GM19043 (cell line): Measurements from ENCODE around the gene HK1.

Experiments used
- ATAC-seq: cut with Tn5 transposase; IDR thresholded peaks from one replicate; pipeline ENCODE4 v1.9.1; 2021; ENCODE audit warnings: low read depth; ENCODE audit not compliant: unreplicated experiment

HK1 gene

GRCh38 chr10:69343905-69344304 is 65.6 kb downstream of the HK1 start:
- no peak for ATAC-seq

GRCh38 chr10:69344591-69345252 is 66.4 kb downstream of the HK1 start:
- ATAC-seq: peak; percentile 74

GRCh38 chr10:69345402-69345801 is 67.1 kb downstream of the HK1 start:
- no peak for ATAC-seq

DNA sequence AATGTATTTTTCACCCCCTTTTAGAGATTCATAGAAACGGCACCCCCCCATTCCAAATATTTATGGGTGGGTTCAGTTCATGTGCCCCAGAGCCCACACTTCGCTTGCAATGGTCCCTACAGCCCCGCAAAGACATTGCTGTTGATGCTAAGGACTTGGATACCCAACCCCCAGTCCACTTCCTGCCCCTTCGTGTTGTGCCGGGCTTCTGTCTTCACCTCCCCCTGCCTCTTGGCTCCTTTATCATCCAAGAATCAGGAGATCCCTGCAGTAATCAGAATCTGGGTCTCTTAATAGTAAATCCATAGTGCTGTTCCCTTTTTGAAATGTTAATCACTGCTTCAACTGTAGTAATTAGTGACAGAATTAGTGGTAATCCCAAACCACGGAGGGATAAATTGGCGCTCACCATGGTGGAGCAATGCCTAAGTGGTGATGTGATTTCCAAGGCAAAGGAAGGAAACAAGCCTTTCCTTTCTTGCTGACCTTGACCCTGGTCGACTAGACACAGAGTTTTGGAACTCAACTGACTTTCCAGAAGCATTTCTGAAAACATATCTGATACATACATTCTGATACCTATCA is 67.7 kb downstream of the HK1 start:
- ATAC-seq: no peak

- ATAC-seq: no peak
These were observed 68.5 kb downstream of the HK1 start for GRCh38 chr10:69346776-69347175.

- no peak for ATAC-seq
These were observed 70.7 kb downstream of the HK1 start for GRCh38 chr10:69348816-69349541.

DNA sequence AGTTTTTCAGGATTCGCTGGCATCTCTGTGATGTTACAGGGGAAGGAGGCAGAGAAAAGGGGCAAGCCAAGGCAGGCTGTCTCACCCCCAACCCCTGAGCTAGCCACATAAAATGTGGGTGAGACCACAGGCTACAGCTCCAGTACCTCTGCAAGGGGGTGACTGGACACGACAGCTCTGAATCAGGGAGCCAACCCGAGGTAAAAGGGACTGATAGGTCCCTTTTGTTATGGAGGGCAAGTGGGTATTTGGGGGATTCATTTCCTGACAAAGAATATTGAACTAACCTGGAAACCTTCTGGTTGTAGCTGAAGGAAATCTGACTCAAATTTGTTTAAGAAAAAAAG is 71.2 kb downstream of the HK1 start:
- no peak for ATAC-seq

DNA sequence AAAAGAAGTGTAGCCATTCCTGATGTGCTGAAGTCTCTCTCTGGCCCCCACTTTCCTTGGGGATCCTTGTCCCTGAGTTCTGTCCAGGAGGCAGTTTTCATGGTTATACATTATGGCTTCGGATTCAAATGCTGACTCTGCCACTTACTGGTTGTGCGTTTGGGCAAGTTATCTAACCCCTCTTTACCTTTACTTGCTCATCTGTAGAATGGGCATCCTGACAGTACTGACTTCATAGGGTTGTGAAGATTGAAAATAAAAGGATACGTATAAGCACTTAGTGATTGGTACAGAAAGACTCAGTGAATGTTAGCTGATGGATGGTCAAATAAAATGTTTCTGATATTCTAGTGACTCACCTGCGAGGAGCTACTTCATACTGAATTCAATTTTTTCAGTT is 73.3 kb downstream of the HK1 start:
- ATAC-seq: no peak

GRCh38 chr10:69352569-69353264 is 74.4 kb downstream of the HK1 start:
- ATAC-seq: no peak

DNA sequence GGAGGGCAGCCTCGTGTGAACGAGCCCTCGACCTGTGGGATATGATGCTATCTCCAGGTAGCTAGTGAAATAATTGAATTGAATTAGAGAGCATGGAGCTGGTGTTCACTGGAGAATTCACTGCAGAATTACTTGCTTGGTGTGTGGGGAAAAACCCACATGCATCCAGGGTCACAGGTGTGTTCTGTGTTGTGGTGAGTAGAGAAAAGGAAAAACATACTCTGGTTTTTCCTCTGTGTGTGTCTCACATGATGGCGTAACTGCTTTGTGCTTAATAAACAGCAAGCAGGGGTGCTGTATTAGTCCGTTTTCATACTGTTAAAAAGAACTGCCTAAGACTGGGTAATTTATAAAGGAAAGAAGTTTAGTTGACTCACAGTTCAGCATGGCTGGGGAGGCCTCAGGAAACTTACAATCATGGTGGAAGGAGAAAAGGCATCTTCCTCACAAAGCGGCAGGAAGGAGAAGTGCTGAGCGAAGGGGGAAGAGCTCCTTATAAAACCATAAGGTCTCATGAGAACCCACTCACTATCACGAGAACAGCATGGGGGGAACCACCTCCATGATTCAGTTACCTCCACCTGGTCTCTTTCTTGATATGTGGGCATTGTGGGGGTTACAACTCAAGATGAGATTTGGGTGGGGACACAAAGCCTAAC is 75.8 kb downstream of the HK1 start:
- no peak for ATAC-seq

GRCh38 chr10:69356187-69356586 is 77.9 kb downstream of the HK1 start:
- ATAC-seq: no peak

DNA sequence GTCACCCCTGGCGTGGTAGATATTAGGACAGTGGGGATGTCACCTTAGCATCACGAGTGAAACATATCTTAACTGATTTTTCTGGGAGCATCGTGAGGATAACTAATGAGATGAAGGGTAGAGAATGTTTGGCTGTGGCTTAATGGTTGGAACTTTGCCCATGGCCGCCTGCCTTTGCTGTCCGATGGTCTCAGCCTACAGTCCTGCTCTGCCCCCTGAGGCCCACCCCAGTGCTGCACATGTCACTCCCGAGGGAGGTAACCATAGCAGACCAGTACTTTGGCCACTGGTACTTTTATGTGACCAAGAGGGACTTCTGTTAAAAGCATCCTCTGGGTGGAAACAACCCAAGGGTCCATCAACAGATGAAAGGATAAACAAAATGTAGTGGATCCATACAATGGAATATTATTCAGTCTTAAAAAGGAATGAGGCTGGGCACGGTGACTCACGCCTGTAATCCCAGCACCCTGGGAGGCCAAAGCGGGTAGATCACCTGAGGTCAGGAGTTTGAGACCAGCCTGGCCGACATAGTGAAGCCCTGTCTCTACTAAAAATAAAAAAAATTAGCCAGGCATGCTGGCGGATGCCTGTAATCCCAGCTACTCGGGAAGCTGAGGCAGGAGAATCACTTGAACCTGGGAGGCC is 80.0 kb downstream of the HK1 start:
- ATAC-seq: no peak

DNA sequence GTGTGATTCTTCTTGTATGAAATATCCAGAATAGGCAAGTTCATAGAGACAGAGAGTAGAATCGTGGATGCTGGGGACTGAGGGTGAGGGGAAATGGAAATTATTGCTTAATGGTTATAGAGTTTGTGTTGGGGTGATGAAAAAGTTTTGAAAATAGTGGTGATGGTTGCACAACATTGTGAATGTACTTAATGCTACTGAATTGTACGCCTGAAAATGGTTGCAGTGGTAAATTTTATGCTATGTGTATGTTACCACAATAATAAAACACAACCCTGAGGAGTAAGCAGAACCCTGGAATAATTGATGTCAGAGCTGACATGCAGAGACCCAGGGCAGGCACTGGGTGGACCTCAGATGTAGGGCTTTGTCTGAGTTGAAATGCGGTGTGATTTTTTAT is 80.9 kb downstream of the HK1 start:
- ATAC-seq: no peak

- ATAC-seq: no peak
These were observed 81.3 kb downstream of the HK1 start for GRCh38 chr10:69359594-69359993.

GRCh38 chr10:69360485-69361302 is 82.4 kb downstream of the HK1 start:
- no peak for ATAC-seq

DNA sequence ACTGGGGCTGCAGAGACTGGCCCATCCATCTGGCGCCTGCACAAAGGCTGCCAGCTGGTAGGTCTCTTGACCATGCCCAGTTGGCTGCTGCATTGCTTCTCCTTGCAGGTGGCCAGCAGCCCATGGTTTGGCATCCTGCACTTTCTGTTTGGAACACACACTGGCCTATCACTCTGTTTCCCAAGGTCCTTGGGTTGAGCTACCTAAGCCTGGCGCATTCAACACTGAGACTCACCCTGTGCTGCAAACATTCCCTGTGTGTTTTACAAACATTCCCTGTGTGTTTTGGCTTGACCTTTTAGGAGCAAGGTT is 83.0 kb downstream of the HK1 start:
- ATAC-seq: no peak

DNA sequence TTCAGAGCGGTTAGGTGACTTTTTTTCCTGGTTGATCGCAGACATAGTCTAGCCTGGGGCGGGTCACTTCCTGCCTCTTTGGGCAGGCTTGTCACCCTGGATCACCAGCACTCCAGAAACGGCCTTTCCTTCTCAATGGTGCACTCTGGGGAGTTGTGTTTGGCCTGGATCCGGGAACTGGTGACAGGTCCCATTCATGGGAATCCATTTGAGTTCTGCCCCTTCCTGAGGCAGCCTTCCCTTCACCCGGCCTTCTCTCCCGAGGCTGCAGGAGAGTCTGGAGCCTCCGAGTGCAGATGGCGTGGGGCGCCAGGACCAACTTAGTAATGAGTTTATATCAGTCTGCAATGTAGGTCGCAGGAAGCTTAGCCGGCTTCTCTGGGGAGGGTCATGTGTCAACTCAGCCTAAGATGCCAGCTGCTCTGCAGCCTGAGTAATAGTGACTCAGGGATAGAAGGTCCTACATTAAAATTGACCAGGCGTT is 84.2 kb downstream of the HK1 start:
- no peak for ATAC-seq

- no peak for ATAC-seq
These were observed 85.4 kb downstream of the HK1 start for GRCh38 chr10:69363666-69364065.

GRCh38 chr10:69364232-69364940 is 86.1 kb downstream of the HK1 start:
- no peak for ATAC-seq
